ENCODE data around the gene USP40. TPM values are rescaled to one million over a fixed set of nuclear protein-coding genes. Genes with fewer than 3 reads are reported as not detected.

USP40 gene
- total and polyA plus RNA-seq, 9 of the 15 experiments (the other 6 are each of a cell fraction or from before 2014, with no cell fraction given) = 5.5 to 15.0 (median 9.3) TPM

DNA sequence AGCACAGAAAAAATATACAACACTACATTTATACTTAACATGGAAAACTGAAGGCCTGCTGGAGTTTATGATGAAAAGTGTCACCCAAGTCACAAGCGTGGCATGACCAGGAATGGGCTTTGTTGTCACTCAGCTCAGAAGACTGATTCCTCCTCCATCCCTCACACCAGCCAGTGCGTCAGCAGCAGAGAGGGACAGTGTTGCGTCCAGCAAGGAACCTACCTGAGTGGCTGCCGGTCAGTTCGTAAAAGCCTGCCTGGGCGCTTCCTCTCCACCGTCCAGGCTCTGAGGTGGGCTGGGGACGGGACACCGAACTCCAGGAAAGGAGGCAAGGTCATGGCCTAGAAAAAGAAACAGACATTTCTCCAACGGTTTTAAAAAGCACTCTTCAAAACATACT is 77.4 kb downstream of the USP40 start (continued):
- TF ChIP-seq ZNF324 (CRISPR knock-in tag; IDR thresholded peaks at IDR 0.05) (no peak), PHB2 (IDR thresholded peaks at IDR 0.05; ENCODE audit: low read depth) (no peak), ZFP1 (CRISPR knock-in tag; IDR thresholded peaks at IDR 0.05) (no peak), ZNF143 (CRISPR knock-in tag; IDR thresholded peaks at IDR 0.05) (no peak), PYGO2 (tag; IDR thresholded peaks at IDR 0.05) (no peak), PTBP1 (IDR thresholded peaks at IDR 0.05; ENCODE audit: low read depth, low read length) (no peak), CBX5 (IDR thresholded peaks at IDR 0.05; ENCODE audit: borderline replicate concordance, low read depth) (no peak), ARHGAP35 (IDR thresholded peaks at IDR 0.05; ENCODE audit: partially characterized antibody) (no peak)
- TF ChIP-seq, protein P1, sequence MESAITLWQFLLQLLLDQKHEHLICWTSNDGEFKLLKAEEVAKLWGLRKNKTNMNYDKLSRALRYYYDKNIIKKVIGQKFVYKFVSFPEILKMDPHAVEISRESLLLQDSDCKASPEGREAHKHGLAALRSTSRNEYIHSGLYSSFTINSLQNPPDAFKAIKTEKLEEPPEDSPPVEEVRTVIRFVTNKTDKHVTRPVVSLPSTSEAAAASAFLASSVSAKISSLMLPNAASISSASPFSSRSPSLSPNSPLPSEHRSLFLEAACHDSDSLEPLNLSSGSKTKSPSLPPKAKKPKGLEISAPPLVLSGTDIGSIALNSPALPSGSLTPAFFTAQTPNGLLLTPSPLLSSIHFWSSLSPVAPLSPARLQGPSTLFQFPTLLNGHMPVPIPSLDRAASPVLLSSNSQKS (CRISPR knock-in tag; IDR thresholded peaks at IDR 0.05) = no peak
- TF ChIP-seq, protein P2, sequence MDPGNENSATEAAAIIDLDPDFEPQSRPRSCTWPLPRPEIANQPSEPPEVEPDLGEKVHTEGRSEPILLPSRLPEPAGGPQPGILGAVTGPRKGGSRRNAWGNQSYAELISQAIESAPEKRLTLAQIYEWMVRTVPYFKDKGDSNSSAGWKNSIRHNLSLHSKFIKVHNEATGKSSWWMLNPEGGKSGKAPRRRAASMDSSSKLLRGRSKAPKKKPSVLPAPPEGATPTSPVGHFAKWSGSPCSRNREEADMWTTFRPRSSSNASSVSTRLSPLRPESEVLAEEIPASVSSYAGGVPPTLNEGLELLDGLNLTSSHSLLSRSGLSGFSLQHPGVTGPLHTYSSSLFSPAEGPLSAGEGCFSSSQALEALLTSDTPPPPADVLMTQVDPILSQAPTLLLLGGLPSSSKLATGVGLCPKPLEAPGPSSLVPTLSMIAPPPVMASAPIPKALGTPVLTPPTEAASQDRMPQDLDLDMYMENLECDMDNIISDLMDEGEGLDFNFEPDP (CRISPR knock-in tag; IDR thresholded peaks at IDR 0.05) = no peak
- TF ChIP-seq, protein P3, sequence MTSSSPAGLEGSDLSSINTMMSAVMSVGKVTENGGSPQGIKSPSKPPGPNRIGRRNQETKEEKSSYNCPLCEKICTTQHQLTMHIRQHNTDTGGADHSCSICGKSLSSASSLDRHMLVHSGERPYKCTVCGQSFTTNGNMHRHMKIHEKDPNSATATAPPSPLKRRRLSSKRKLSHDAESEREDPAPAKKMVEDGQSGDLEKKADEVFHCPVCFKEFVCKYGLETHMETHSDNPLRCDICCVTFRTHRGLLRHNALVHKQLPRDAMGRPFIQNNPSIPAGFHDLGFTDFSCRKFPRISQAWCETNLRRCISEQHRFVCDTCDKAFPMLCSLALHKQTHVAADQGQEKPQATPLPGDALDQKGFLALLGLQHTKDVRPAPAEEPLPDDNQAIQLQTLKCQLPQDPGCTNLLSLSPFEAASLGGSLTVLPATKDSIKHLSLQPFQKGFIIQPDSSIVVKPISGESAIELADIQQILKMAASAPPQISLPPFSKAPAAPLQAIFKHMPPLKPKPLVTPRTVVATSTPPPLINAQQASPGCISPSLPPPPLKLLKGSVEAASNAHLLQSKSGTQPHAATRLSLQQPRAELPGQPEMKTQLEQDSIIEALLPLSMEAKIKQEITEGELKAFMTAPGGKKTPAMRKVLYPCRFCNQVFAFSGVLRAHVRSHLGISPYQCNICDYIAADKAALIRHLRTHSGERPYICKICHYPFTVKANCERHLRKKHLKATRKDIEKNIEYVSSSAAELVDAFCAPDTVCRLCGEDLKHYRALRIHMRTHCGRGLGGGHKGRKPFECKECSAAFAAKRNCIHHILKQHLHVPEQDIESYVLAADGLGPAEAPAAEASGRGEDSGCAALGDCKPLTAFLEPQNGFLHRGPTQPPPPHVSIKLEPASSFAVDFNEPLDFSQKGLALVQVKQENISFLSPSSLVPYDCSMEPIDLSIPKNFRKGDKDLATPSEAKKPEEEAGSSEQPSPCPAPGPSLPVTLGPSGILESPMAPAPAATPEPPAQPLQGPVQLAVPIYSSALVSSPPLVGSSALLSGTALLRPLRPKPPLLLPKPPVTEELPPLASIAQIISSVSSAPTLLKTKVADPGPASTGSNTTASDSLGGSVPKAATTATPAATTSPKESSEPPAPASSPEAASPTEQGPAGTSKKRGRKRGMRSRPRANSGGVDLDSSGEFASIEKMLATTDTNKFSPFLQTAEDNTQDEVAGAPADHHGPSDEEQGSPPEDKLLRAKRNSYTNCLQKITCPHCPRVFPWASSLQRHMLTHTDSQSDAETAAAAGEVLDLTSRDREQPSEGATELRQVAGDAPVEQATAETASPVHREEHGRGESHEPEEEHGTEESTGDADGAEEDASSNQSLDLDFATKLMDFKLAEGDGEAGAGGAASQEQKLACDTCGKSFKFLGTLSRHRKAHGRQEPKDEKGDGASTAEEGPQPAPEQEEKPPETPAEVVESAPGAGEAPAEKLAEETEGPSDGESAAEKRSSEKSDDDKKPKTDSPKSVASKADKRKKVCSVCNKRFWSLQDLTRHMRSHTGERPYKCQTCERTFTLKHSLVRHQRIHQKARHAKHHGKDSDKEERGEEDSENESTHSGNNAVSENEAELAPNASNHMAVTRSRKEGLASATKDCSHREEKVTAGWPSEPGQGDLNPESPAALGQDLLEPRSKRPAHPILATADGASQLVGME (CRISPR knock-in tag; IDR thresholded peaks at IDR 0.05) = no peak
